Measurements from ENCODE around the gene TMTC3. TPM values are rescaled to one million over a fixed set of nuclear protein-coding genes. Genes with fewer than 3 reads are reported as not detected.

Gene TMTC3
- total RNA-seq, 5 donors from 2014 or later (not counting 1 experiment from before 2014, with no cell fraction given): 7.1 to 11.0 (median 8.6) TPM

GRCh38 chr12:88227263-88227662 lies 85.2 kb downstream of the TMTC3 start:
- Mint-ChIP-seq H3K36me3 (no peaks in the 10 kb centered on the region), H3K9me3 (no peaks in the 10 kb centered on the region), H3K4me1 (peaks cover 6 to 10% (median 6%) of the 10 kb centered on the region in 3 donors), H3K27me3 (no peaks in the 10 kb centered on the region), H3K4me3 (no peak overlapping the region), H3K27ac (peak overlapping the region; percentile 58 to 87)
- Histone ChIP-seq H3K36me3 (ENCODE audit: control insufficient read depth in 2 of 2, extremely low read depth in 1 of 2, insufficient read depth in 1 of 2, low read length in 1 of 2) (no peaks in the 10 kb centered on the region), H3K4me1 (ENCODE audit: control insufficient read depth in 1 of 2, extremely low read depth in 1 of 2, insufficient read depth in 2 of 2, low read length in 2 of 2) (peaks cover 0 to 2% of the 10 kb centered on the region in 2 experiments), H3K27me3 (replicated peaks in 1 of 2; ENCODE audit: control insufficient read depth in 2 of 2, extremely low read depth in 1 of 2, insufficient read depth in 2 of 2, low read length in 1 of 2) (no peaks in the 10 kb centered on the region), H3K4me3 (ENCODE audit: control insufficient read depth in 1 of 2, extremely low read depth in 1 of 2, low read length in 1 of 2) (no peak overlapping the region), H3K27ac (ENCODE audit: low read length) (no peak overlapping the region), H3K9me3 (no peaks in the 10 kb centered on the region)
- ChIA-PET CTCF (no interaction called here), POLR2A (no interaction called here)
- ATAC-seq (replicated peaks in 1 of 4): no peak
- WGBS (ENCODE audit: insufficient coverage): 56% methylated on average over 5 of the region's 7 CpGs
- DNase-seq: no peak

GRCh38 chr12:88227871-88228270 lies 85.8 kb downstream of the TMTC3 start:
- 94% methylated on average over 10 of the region's 12 CpGs for WGBS (ENCODE audit: insufficient coverage)
- ChIA-PET CTCF (no interaction called here), POLR2A (no interaction called here)

DNA sequence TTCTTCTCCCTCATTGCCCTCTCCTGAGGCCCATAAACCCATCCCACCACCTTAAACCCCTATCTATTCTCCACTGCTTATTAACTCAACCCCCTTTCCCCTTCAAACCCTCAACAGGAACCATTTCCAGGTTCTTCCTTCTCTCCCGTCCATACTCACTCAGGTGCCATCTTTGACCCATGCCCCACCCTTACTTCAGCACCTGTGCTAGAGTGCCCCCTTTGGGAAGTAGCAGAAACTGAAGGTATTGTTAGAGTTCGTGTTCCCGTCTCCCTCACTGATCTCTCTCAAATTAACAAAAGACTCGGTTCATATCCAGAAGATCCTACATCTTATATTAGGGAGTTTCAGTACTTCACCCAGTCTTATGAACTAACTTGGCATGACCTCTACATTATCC lies 86.6 kb downstream of the TMTC3 start:
- ChIA-PET CTCF (no interaction called here), POLR2A (no interaction called here)
- no peaks in the 10 kb centered on the region for H3K9me3 Mint-ChIP-seq
- Histone ChIP-seq H3K36me3 (ENCODE audit: control insufficient read depth in 2 of 2, extremely low read depth in 1 of 2, insufficient read depth in 1 of 2, low read length in 1 of 2) (no peaks in the 10 kb centered on the region), H3K4me1 (ENCODE audit: control insufficient read depth in 1 of 2, extremely low read depth in 1 of 2, insufficient read depth in 2 of 2, low read length in 2 of 2) (peaks cover 0 to 2% of the 10 kb centered on the region in 2 experiments), H3K27ac (ENCODE audit: low read length) (no peak overlapping the region), H3K9me3 (no peaks in the 10 kb centered on the region), H3K27me3 (replicated peaks in 1 of 2; ENCODE audit: control insufficient read depth in 2 of 2, extremely low read depth in 1 of 2, insufficient read depth in 2 of 2, low read length in 1 of 2) (no peaks in the 10 kb centered on the region), H3K4me3 (ENCODE audit: control insufficient read depth in 1 of 2, extremely low read depth in 1 of 2, low read length in 1 of 2) (no peak overlapping the region)
- H3K27me3 Mint-ChIP-seq: no peaks in the 10 kb centered on the region
- ATAC-seq (replicated peaks in 1 of 4) (no peak), DNase-seq (no peak)
- no peak overlapping the region for H3K27ac Mint-ChIP-seq
- no CpG with 5 or more reads among the region's 4 CpGs for WGBS (ENCODE audit: insufficient coverage)
- no peak overlapping the region for H3K4me3 Mint-ChIP-seq
- H3K4me1 Mint-ChIP-seq: peaks cover 6 to 10% (median 6%) of the 10 kb centered on the region in 3 donors
- no peaks in the 10 kb centered on the region for H3K36me3 Mint-ChIP-seq

More at GRCh38 chr12:88227871-88228270, 85.8 kb downstream of the TMTC3 start:
- DNase-seq (no peak), ATAC-seq (replicated peaks in 1 of 4) (no peak)
- Mint-ChIP-seq H3K27me3 (no peaks in the 10 kb centered on the region), H3K4me3 (no peak overlapping the region), H3K36me3 (no peaks in the 10 kb centered on the region), H3K27ac (no peak overlapping the region), H3K4me1 (peaks cover 6 to 10% (median 6%) of the 10 kb centered on the region in 3 donors), H3K9me3 (no peaks in the 10 kb centered on the region)
- Histone ChIP-seq H3K27me3 (replicated peaks in 1 of 2; ENCODE audit: control insufficient read depth in 2 of 2, extremely low read depth in 1 of 2, insufficient read depth in 2 of 2, low read length in 1 of 2) (no peaks in the 10 kb centered on the region), H3K27ac (ENCODE audit: low read length) (no peak overlapping the region), H3K9me3 (no peaks in the 10 kb centered on the region), H3K4me1 (ENCODE audit: control insufficient read depth in 1 of 2, extremely low read depth in 1 of 2, insufficient read depth in 2 of 2, low read length in 2 of 2) (peaks cover 0 to 2% of the 10 kb centered on the region in 2 experiments), H3K36me3 (ENCODE audit: control insufficient read depth in 2 of 2, extremely low read depth in 1 of 2, insufficient read depth in 1 of 2, low read length in 1 of 2) (no peaks in the 10 kb centered on the region), H3K4me3 (ENCODE audit: control insufficient read depth in 1 of 2, extremely low read depth in 1 of 2, low read length in 1 of 2) (no peak overlapping the region)

DNA sequence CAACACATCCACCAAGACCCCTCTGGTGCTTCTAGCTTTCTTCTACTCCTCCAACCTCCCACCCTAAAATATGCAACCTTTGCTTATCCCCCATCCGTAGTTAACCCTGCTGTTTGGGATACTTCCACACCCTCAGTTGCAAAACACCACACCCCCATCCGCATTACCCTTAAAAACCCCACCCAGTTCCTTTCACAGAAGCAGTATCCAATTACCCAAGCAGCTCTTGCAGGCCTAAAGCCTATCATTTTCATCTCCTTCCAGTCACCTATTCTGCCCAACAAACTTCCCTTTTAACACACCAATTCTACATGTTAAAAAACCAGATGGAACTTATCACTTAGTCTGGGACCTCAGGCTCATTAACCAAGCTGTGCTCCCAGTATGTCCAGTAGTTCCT lies 88.2 kb downstream of the TMTC3 start:
- H3K4me3 ChIP-seq (ENCODE audit: control insufficient read depth in 1 of 2, extremely low read depth in 1 of 2, low read length in 1 of 2): no peak overlapping the region
- Mint-ChIP-seq H3K9me3 (no peaks in the 10 kb centered on the region), H3K4me3 (no peak overlapping the region), H3K27ac (no peak overlapping the region), H3K36me3 (no peaks in the 10 kb centered on the region), H3K27me3 (no peaks in the 10 kb centered on the region), H3K4me1 (peaks cover 6 to 10% (median 6%) of the 10 kb centered on the region in 3 donors)
- no peaks in the 10 kb centered on the region for H3K9me3 ChIP-seq
- no peaks in the 10 kb centered on the region for H3K36me3 ChIP-seq (ENCODE audit: control insufficient read depth in 2 of 2, extremely low read depth in 1 of 2, insufficient read depth in 1 of 2, low read length in 1 of 2)
- 75% methylated on average over 2 of the region's 2 CpGs for WGBS (ENCODE audit: insufficient coverage)
- peaks cover 0 to 2% of the 10 kb centered on the region in 2 experiments for H3K4me1 ChIP-seq (ENCODE audit: control insufficient read depth in 1 of 2, extremely low read depth in 1 of 2, insufficient read depth in 2 of 2, low read length in 2 of 2)
- no peaks in the 10 kb centered on the region for H3K27me3 ChIP-seq (replicated peaks in 1 of 2; ENCODE audit: control insufficient read depth in 2 of 2, extremely low read depth in 1 of 2, insufficient read depth in 2 of 2, low read length in 1 of 2)
- DNase-seq (no peak), ATAC-seq (replicated peaks in 1 of 4) (no peak)
- POLR2A ChIA-PET: no interaction called here
- CTCF ChIA-PET: no interaction called here
- no peak overlapping the region for H3K27ac ChIP-seq (ENCODE audit: low read length)

GRCh38 chr12:88235183-88235833 lies 93.2 kb downstream of the TMTC3 start:
- Histone ChIP-seq H3K27ac (ENCODE audit: low read length) (no peak overlapping the region), H3K36me3 (ENCODE audit: control insufficient read depth in 2 of 2, extremely low read depth in 1 of 2, insufficient read depth in 1 of 2, low read length in 1 of 2) (no peaks in the 10 kb centered on the region), H3K27me3 (replicated peaks in 1 of 2; ENCODE audit: control insufficient read depth in 2 of 2, extremely low read depth in 1 of 2, insufficient read depth in 2 of 2, low read length in 1 of 2) (no peaks in the 10 kb centered on the region), H3K9me3 (no peaks in the 10 kb centered on the region), H3K4me3 (ENCODE audit: control insufficient read depth in 1 of 2, extremely low read depth in 1 of 2, low read length in 1 of 2) (no peak overlapping the region), H3K4me1 (ENCODE audit: control insufficient read depth in 1 of 2, extremely low read depth in 1 of 2, insufficient read depth in 2 of 2, low read length in 2 of 2) (no peaks in the 10 kb centered on the region)
- DNase-seq (no peak), ATAC-seq (replicated peaks in 1 of 4) (no peak)
- H3K27me3 Mint-ChIP-seq: peaks cover 0 to 3% of the 10 kb centered on the region in 2 donors
- no peak overlapping the region for H3K4me3 Mint-ChIP-seq
- H3K36me3 Mint-ChIP-seq: no peaks in the 10 kb centered on the region
- CTCF ChIA-PET: no interaction called here
- POLR2A ChIA-PET: no interaction called here
- peaks cover 0 to 3% (median 0%) of the 10 kb centered on the region in 3 donors for H3K9me3 Mint-ChIP-seq
- no peak overlapping the region for H3K27ac Mint-ChIP-seq
- WGBS (ENCODE audit: insufficient coverage): 64% methylated on average over 3 of the region's 7 CpGs
- H3K4me1 Mint-ChIP-seq: no peaks in the 10 kb centered on the region

- H3K27ac ChIP-seq (ENCODE audit: low read length): no peak overlapping the region
- Mint-ChIP-seq H3K4me3 (no peak overlapping the region), H3K27me3 (peaks cover 0 to 3% of the 10 kb centered on the region in 2 donors), H3K27ac (no peak overlapping the region), H3K9me3 (peaks cover 0 to 3% (median 0%) of the 10 kb centered on the region in 3 donors), H3K36me3 (no peaks in the 10 kb centered on the region), H3K4me1 (no peaks in the 10 kb centered on the region)
- no peaks in the 10 kb centered on the region for H3K36me3 ChIP-seq (ENCODE audit: control insufficient read depth in 2 of 2, extremely low read depth in 1 of 2, insufficient read depth in 1 of 2, low read length in 1 of 2)
- no peak for DNase-seq
- ATAC-seq (replicated peaks in 1 of 4): no peak
- H3K27me3 ChIP-seq (replicated peaks in 1 of 2; ENCODE audit: control insufficient read depth in 2 of 2, extremely low read depth in 1 of 2, insufficient read depth in 2 of 2, low read length in 1 of 2): no peaks in the 10 kb centered on the region
- ChIA-PET POLR2A (no interaction called here), CTCF (interaction anchor here in 1 of 2 donors (0.9 kb wide), 1 partner anchor 274 kb away, joined by 3 read pairs; no protein-coding TSS in a partner anchor)
- no peaks in the 10 kb centered on the region for H3K9me3 ChIP-seq
- no peaks in the 10 kb centered on the region for H3K4me1 ChIP-seq (ENCODE audit: control insufficient read depth in 1 of 2, extremely low read depth in 1 of 2, insufficient read depth in 2 of 2, low read length in 2 of 2)
- H3K4me3 ChIP-seq (ENCODE audit: control insufficient read depth in 1 of 2, extremely low read depth in 1 of 2, low read length in 1 of 2): no peak overlapping the region
Observed at GRCh38 chr12:88237954-88238353, 95.8 kb downstream of the TMTC3 start.
